HTR-8/SVneo (cell line): ENCODE measurements around the gene ITGA8.
"Not testable (repeated sequence)": the region's sequence is repeated elsewhere in the genome, so short reads cannot be mapped to it uniquely, and the experiment has no call there.

Experiments
- DNase-seq: peaks from one replicate; pipeline ENCODE4 v3.0.0; 2011; ENCODE audit warnings: low spot score, mixed read lengths; ENCODE audit not compliant: insufficient read length
- FAIRE-seq: peaks from 2 replicates; lab custom pipeline; 2011; peaks lifted over from hg19 to GRCh38; lab: Jason Lieb, UNC

ITGA8 gene

GRCh38 chr10:15700078-15700674 is 19.5 kb downstream of the ITGA8 start:
- FAIRE-seq, result no peak
- no peak for DNase-seq

- no peak for DNase-seq
These were observed 23.9 kb downstream of the ITGA8 start for GRCh38 chr10:15695852-15696251.

GRCh38 chr10:15690031-15690430 is 29.7 kb downstream of the ITGA8 start:
- DNase-seq, result no peak
- no peak for FAIRE-seq

More at GRCh38 chr10:15695852-15696251, 23.9 kb downstream of the ITGA8 start:
- FAIRE-seq, result no peak

- no peak for DNase-seq
- no peak for FAIRE-seq
These were observed 35.0 kb downstream of the ITGA8 start for GRCh38 chr10:15684768-15685167.

- FAIRE-seq (no peak), DNase-seq (no peak)
These were observed 38.6 kb downstream of the ITGA8 start for GRCh38 chr10:15681076-15681475.

- DNase-seq (no peak), FAIRE-seq (no peak)
These were observed 40.9 kb downstream of the ITGA8 start for GRCh38 chr10:15678851-15679250.

- DNase-seq (no peak), FAIRE-seq (no peak)
These were observed 47.3 kb downstream of the ITGA8 start for GRCh38 chr10:15672469-15672868.

GRCh38 chr10:15670880-15671279 is 48.8 kb downstream of the ITGA8 start:
- FAIRE-seq (no peak), DNase-seq (no peak)

GRCh38 chr10:15661574-15661973 is 58.1 kb downstream of the ITGA8 start:
- FAIRE-seq (no peak), DNase-seq (no peak)

- FAIRE-seq, result no peak
- no peak for DNase-seq
These were observed 58.7 kb downstream of the ITGA8 start for GRCh38 chr10:15660990-15661389.

GRCh38 chr10:15658069-15658702 is 61.5 kb downstream of the ITGA8 start:
- no peak for FAIRE-seq
- no peak for DNase-seq

- DNase-seq (no peak), FAIRE-seq (no peak)
These were observed 67.0 kb downstream of the ITGA8 start for GRCh38 chr10:15652757-15653156.

- FAIRE-seq, result no peak
- DNase-seq, result no peak
These were observed 67.6 kb downstream of the ITGA8 start for GRCh38 chr10:15652117-15652516.

- no peak for FAIRE-seq
- no peak for DNase-seq
These were observed 68.5 kb downstream of the ITGA8 start for GRCh38 chr10:15651175-15651574.

- FAIRE-seq (no peak), DNase-seq (no peak)
These were observed 77.6 kb downstream of the ITGA8 start for GRCh38 chr10:15642095-15642494.

GRCh38 chr10:15640536-15641085 is 79.1 kb downstream of the ITGA8 start:
- FAIRE-seq, result no peak
- no peak for DNase-seq

GRCh38 chr10:15636446-15636845 is 83.3 kb downstream of the ITGA8 start:
- no peak for DNase-seq
- no peak for FAIRE-seq

GRCh38 chr10:15632456-15633091 is 87.1 kb downstream of the ITGA8 start:
- no peak for DNase-seq
- FAIRE-seq, result no peak

- DNase-seq, FAIRE-seq: not testable (repeated sequence)
These were observed 88.5 kb downstream of the ITGA8 start for GRCh38 chr10:15631205-15631604.

- no peak for DNase-seq
- FAIRE-seq, result no peak
These were observed 89.4 kb downstream of the ITGA8 start for GRCh38 chr10:15630353-15630752.

GRCh38 chr10:15627617-15628196 is 92.0 kb downstream of the ITGA8 start:
- no peak for DNase-seq
- no peak for FAIRE-seq
